ENCODE results near the gene NET1.

Gene NET1

GRCh38 chr10:5445006-5445405, 32.6 kb downstream of the NET1 start:
- no peak for DNase-seq

- DNase-seq, result peak; percentile 50
Measured at GRCh38 chr10:5446390-5446926, 34.1 kb downstream of the NET1 start.

- no peak for DNase-seq
Measured at GRCh38 chr10:5447056-5447455, 34.7 kb downstream of the NET1 start.

GRCh38 chr10:5447611-5448071, 35.3 kb downstream of the NET1 start:
- DNase-seq, result no peak

- DNase-seq, result no peak
Measured at GRCh38 chr10:5448333-5449001, 36.1 kb downstream of the NET1 start.

- no peak for DNase-seq
Measured at GRCh38 chr10:5449227-5449626, 36.9 kb downstream of the NET1 start.

GRCh38 chr10:5449823-5450222, 37.5 kb downstream of the NET1 start:
- no peak for DNase-seq

- DNase-seq, result no peak
Measured at GRCh38 chr10:5450605-5451384, 38.4 kb downstream of the NET1 start.

- DNase-seq, result no peak
Measured at GRCh38 chr10:5453749-5454489, 41.6 kb downstream of the NET1 start.

GRCh38 chr10:5456563-5456962, 44.2 kb downstream of the NET1 start:
- no peak for DNase-seq

GRCh38 chr10:5457741-5458140, 45.4 kb downstream of the NET1 start:
- no peak for DNase-seq

GRCh38 chr10:5458425-5458824, 46.1 kb downstream of the NET1 start:
- DNase-seq, result no peak

- no peak for DNase-seq
Measured at GRCh38 chr10:5458949-5459747, 46.8 kb downstream of the NET1 start.

GRCh38 chr10:5460468-5461202, 48.3 kb downstream of the NET1 start:
- no peak for DNase-seq

- no peak for DNase-seq
Measured at GRCh38 chr10:5461203-5461588, 48.8 kb downstream of the NET1 start.

GRCh38 chr10:5461914-5462840, 49.8 kb downstream of the NET1 start:
- no peak for DNase-seq

GRCh38 chr10:5462841-5463293, 50.5 kb downstream of the NET1 start:
- no peak for DNase-seq

GRCh38 chr10:5464546-5464945, 52.2 kb downstream of the NET1 start:
- DNase-seq, result no peak

- DNase-seq, result no peak
Measured at GRCh38 chr10:5465976-5466450, 53.7 kb downstream of the NET1 start.

- no peak for DNase-seq
Measured at GRCh38 chr10:5466451-5467206, 54.3 kb downstream of the NET1 start.

Measured in SHP77 treated with DMSO at 0.1 percent for 48 hours (cell line).